Measurements from ENCODE around the gene RARRES2.

DNA sequence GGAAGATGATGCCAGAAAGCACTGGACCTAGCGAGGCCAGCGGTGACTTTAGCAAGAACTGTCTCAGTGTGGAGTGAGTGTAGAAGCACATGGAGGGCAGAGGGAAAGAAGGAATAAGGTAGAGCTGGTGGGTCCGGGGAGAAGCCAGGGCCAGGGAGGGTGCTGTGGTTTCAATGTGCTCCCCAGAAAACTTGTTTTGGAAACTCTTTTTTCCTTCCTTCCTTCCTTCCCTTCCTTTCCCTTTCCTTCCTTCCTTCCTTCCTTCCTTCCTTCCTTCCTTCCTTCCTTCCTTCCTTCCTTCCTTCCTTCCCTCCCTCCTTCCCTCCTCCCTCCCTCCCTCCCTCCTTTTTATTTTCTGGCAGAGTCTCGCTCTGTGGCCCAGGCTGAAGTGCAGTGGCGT lies 5.5 kb upstream of the RARRES2 start:
- TF ChIP-seq POLR2A (IDR thresholded peaks at IDR 0.05; ENCODE audit: low read length) (no peak), GATA1 (IDR thresholded peaks at IDR 0.05; ENCODE audit: low read depth, low read length) (no peak)

Measured in erythroblast (primary cell).